Esophagus squamous epithelium (tissue), 4 donors: ENCODE results near the gene KDSR.

ENCODE experiments used
- CTCF ChIP-seq, 6 experiments: fragments of 450-650 bp in 4 of 6; fragments of 200-600 bp in 2 of 6; sonication (generic) in 2 of 6; IDR thresholded peaks; one replicate each; pipeline ENCODE4 v1.5.1; 2016 to 2019; ENCODE audit warnings: antibody characterized with exemption in 6 of 6, mild to moderate bottlenecking in 4 of 6, moderate library complexity in 4 of 6
- POLR2A ChIP-seq, 4 donors: fragments of 450-650 bp; IDR thresholded peaks; one replicate each; pipeline ENCODE4 v1.6.1; 2017; ENCODE audit warnings: antibody characterized with exemption in 4 of 4, mild to moderate bottlenecking in 4 of 4, moderate library complexity in 3 of 4

- TF ChIP-seq CTCF (IDR thresholded peaks at IDR 0.05) (no peak), POLR2A (IDR thresholded peaks at IDR 0.05) (no peak)
These were observed 73.1 kb downstream of the KDSR start for GRCh38 chr18:63293935-63294334.
